Measurements from ENCODE around the gene STT3B. TPM values are rescaled to one million over a fixed set of nuclear protein-coding genes. Genes with fewer than 3 reads are reported as not detected.

The STT3B gene
- total RNA-seq, 1 experiment from 2014 or later = 155 TPM

- 0 out of 2 replicates have a peak, but pooled peaks cover 4% of the 10 kb centered on the region for H3F3A ChIP-seq (ENCODE audit: insufficient read depth, low read depth)
- no peak overlapping the region for H3K4me2 ChIP-seq
- peaks cover 8% of the 10 kb centered on the region; the same call in 1 of the 2 replicates for H4K20me1 ChIP-seq (ENCODE audit: insufficient read depth)
- intact Hi-C loops (cut with micrococcal nuclease; ENCODE audit: unreplicated experiment) = no loop called here
- no peak overlapping the region for H3K4me3 ChIP-seq
- CTCF ChIA-PET = no interaction called here
- H2AFZ ChIP-seq = no peak overlapping the region
- BruUV-seq (replicated peaks) = no TSS peak
- TF ChIP-seq CTCF (conservative IDR thresholded peaks at IDR 0.05) (no peak), EZH2 (IDR thresholded peaks at IDR 0.05; ENCODE audit: low read depth) (no peak)
- no peak overlapping the region for H3K27ac ChIP-seq
- H3K79me2 ChIP-seq (ENCODE audit: low read depth) = peaks cover 22% of the 10 kb centered on the region
- POLR2A ChIA-PET (ENCODE audit: unreplicated experiment) = no interaction called here
- H3K36me3 ChIP-seq (ENCODE audit: low read depth) = no peaks in the 10 kb centered on the region
- no peaks in the 10 kb centered on the region for H3K9me3 ChIP-seq (ENCODE audit: insufficient read depth, low read depth)
- H3K4me1 ChIP-seq (replicated peaks; ENCODE audit: insufficient read depth) = peaks cover 7% of the 10 kb centered on the region; the same call in 1 of the 2 replicates
- H3K9me2 ChIP-seq (ENCODE audit: insufficient read depth) = no peaks in the 10 kb centered on the region
- H3K27me3 ChIP-seq (ENCODE audit: insufficient read depth, low read depth) = no peaks in the 10 kb centered on the region
- no peak for DNase-seq
Observed at GRCh38 chr3:31529421-31529820, 3.3 kb upstream of the STT3B start.

- Histone ChIP-seq H3F3A (ENCODE audit: insufficient read depth, low read depth) (0 out of 2 replicates have a peak, but pooled peaks cover 4% of the 10 kb centered on the region), H3K4me1 (replicated peaks; ENCODE audit: insufficient read depth) (peaks cover 7% of the 10 kb centered on the region; the same call in 1 of the 2 replicates), H3K9me3 (ENCODE audit: insufficient read depth, low read depth) (no peaks in the 10 kb centered on the region), H3K4me2 (peak overlapping the region; percentile 89), H4K20me1 (ENCODE audit: insufficient read depth) (peaks cover 9% of the 10 kb centered on the region; the same call in 1 of the 2 replicates), H3K27me3 (ENCODE audit: insufficient read depth, low read depth) (no peaks in the 10 kb centered on the region), H3K4me3 (peak overlapping the region; percentile 92; the same call in 1 of the 2 replicates), H3K36me3 (ENCODE audit: low read depth) (no peaks in the 10 kb centered on the region), H2AFZ (no peak overlapping the region), H3K79me2 (ENCODE audit: low read depth) (peaks cover 29% of the 10 kb centered on the region), H3K9me2 (ENCODE audit: insufficient read depth) (no peaks in the 10 kb centered on the region), H3K27ac (no peak overlapping the region)
- POLR2A ChIA-PET (ENCODE audit: unreplicated experiment) = interaction anchor here (0.6 kb wide), 2 partner anchors 61 to 267 kb away, joined by 8 to 12 read pairs; no protein-coding TSS in a partner anchor
- intact Hi-C loops (cut with micrococcal nuclease; ENCODE audit: unreplicated experiment) = loop anchor here (5.0 to 10.0 kb wide), 5 partner anchors 153 to 755 kb away; partner anchors contain the start of genes OSBPL10 and ZNF860
- DNase-seq = no peak
- CTCF ChIA-PET = no interaction called here
- no TSS peak for BruUV-seq (replicated peaks)
- no peak for TF ChIP-seq EZH2 (IDR thresholded peaks at IDR 0.05; ENCODE audit: low read depth)
- no peak for TF ChIP-seq CTCF (conservative IDR thresholded peaks at IDR 0.05)
Observed at GRCh38 chr3:31530039-31530959, 2.4 kb upstream of the STT3B start.

GRCh38 chr3:31530960-31531335 is 1.8 kb upstream of the STT3B start:
- Histone ChIP-seq H3K79me2 (ENCODE audit: low read depth) (peaks cover 36% of the 10 kb centered on the region), H3K27ac (peak overlapping the region; percentile 94), H3K4me2 (peak overlapping the region; percentile 89), H3K27me3 (ENCODE audit: insufficient read depth, low read depth) (no peaks in the 10 kb centered on the region), H3K9me2 (ENCODE audit: insufficient read depth) (no peaks in the 10 kb centered on the region), H3K9me3 (ENCODE audit: insufficient read depth, low read depth) (no peaks in the 10 kb centered on the region), H4K20me1 (ENCODE audit: insufficient read depth) (peaks cover 9% of the 10 kb centered on the region; the same call in 1 of the 2 replicates), H2AFZ (peak overlapping the region; percentile 81; the same call in 1 of the 2 replicates), H3F3A (ENCODE audit: insufficient read depth, low read depth) (0 out of 2 replicates have a peak, but pooled peaks cover 4% of the 10 kb centered on the region), H3K4me3 (peak overlapping the region; percentile 92), H3K36me3 (ENCODE audit: low read depth) (no peaks in the 10 kb centered on the region), H3K4me1 (replicated peaks; ENCODE audit: insufficient read depth) (peaks cover 10% of the 10 kb centered on the region)
- POLR2A ChIA-PET (ENCODE audit: unreplicated experiment) = interaction anchor here (0.6 kb wide), 2 partner anchors 62 to 267 kb away, joined by 8 to 12 read pairs; no protein-coding TSS in a partner anchor
- DNase-seq = no peak
- BruUV-seq (replicated peaks) = no TSS peak
- intact Hi-C loops (cut with micrococcal nuclease; ENCODE audit: unreplicated experiment) = loop anchor here (5.0 to 10.0 kb wide), 5 partner anchors 154 to 756 kb away; partner anchors contain the start of genes OSBPL10 and ZNF860
- TF ChIP-seq EZH2 (IDR thresholded peaks at IDR 0.05; ENCODE audit: low read depth) (no peak), CTCF (conservative IDR thresholded peaks at IDR 0.05) (no peak)
- CTCF ChIA-PET = no interaction called here
